ENCODE measurements around the gene IGFN1. TPM values are rescaled to one million over a fixed set of nuclear protein-coding genes. Genes with fewer than 3 reads are reported as not detected.

IGFN1 gene
- total and polyA plus RNA-seq, 2 donors (not counting 3 experiments of a cell fraction or from before 2014, with no cell fraction given): not detected

GRCh38 chr1:201245082-201245481 is 54.5 kb downstream of the IGFN1 start:
- Histone ChIP-seq H3K79me2 (ENCODE audit: control insufficient read depth, insufficient read depth, low read length) (no peaks in the 10 kb centered on the region), H4K20me1 (replicated peaks; ENCODE audit: control insufficient read depth, extremely low read depth, insufficient read depth, low read length) (no peaks in the 10 kb centered on the region), H3K27me3 (ENCODE audit: control insufficient read depth in 2 of 2, insufficient read depth in 2 of 2, low read length in 2 of 2) (peaks cover 12 to 61% of the 10 kb centered on the region in 2 experiments), H3K4me2 (ENCODE audit: insufficient read depth, low read length) (no peak overlapping the region), H3K27ac (ENCODE audit: insufficient read depth, low read depth, low read length) (no peak overlapping the region), H2AFZ (ENCODE audit: low read depth, low read length) (no peak overlapping the region), H3K9me1 (replicated peaks; ENCODE audit: control insufficient read depth, extremely low read depth, insufficient read depth, low read length) (no peaks in the 10 kb centered on the region), H3K9ac (replicated peaks; ENCODE audit: extremely low read depth, insufficient read depth, low read length) (no peak overlapping the region), H3K36me3 (ENCODE audit: control insufficient read depth in 2 of 2, extremely low read depth in 1 of 2, insufficient read depth in 2 of 2, low read length in 2 of 2) (no peaks in the 10 kb centered on the region), H3K4me1 (ENCODE audit: control insufficient read depth, extremely low read depth, insufficient read depth, low read length) (peaks cover 3% of the 10 kb centered on the region), H3K9me3 (replicated peaks; ENCODE audit: control insufficient read depth, insufficient read depth, low read length) (no peaks in the 10 kb centered on the region), H3K4me3 (replicated peaks in 1 of 3; ENCODE audit: insufficient read depth in 1 of 3, low read depth in 1 of 3, low read length in 3 of 3) (no peak overlapping the region)
- no peak for DNase-seq (ENCODE audit: low read depth, low spot score)
- BruUV-seq (replicated peaks): no TSS peak
- TF ChIP-seq, protein P1, sequence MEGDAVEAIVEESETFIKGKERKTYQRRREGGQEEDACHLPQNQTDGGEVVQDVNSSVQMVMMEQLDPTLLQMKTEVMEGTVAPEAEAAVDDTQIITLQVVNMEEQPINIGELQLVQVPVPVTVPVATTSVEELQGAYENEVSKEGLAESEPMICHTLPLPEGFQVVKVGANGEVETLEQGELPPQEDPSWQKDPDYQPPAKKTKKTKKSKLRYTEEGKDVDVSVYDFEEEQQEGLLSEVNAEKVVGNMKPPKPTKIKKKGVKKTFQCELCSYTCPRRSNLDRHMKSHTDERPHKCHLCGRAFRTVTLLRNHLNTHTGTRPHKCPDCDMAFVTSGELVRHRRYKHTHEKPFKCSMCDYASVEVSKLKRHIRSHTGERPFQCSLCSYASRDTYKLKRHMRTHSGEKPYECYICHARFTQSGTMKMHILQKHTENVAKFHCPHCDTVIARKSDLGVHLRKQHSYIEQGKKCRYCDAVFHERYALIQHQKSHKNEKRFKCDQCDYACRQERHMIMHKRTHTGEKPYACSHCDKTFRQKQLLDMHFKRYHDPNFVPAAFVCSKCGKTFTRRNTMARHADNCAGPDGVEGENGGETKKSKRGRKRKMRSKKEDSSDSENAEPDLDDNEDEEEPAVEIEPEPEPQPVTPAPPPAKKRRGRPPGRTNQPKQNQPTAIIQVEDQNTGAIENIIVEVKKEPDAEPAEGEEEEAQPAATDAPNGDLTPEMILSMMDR (IDR thresholded peaks at IDR 0.05; ENCODE audit: extremely low read depth in 1 of 2, insufficient read depth in 1 of 2, low read depth in 1 of 2, low read length in 2 of 2): no peak
- TF ChIP-seq POLR2AphosphoS5 (IDR thresholded peaks at IDR 0.05; ENCODE audit: insufficient read depth, low read depth, low read length) (no peak), FOS (IDR thresholded peaks at IDR 0.05; ENCODE audit: borderline replicate concordance, insufficient read depth, low read length) (no peak), GATA2 (IDR thresholded peaks at IDR 0.05; ENCODE audit: insufficient read depth, insufficient read length, low read depth, low read length) (no peak), EZH2 (IDR thresholded peaks at IDR 0.05; ENCODE audit: borderline replicate concordance, low read depth, low read length, severe bottlenecking) (no peak), POLR2A (IDR thresholded peaks at IDR 0.05; ENCODE audit: low read depth, low read length) (no peak)
- TF ChIP-seq, protein P2, sequence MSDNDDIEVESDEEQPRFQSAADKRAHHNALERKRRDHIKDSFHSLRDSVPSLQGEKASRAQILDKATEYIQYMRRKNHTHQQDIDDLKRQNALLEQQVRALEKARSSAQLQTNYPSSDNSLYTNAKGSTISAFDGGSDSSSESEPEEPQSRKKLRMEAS (IDR thresholded peaks at IDR 0.05; ENCODE audit: insufficient read depth, insufficient read length): no peak
- no peak for FAIRE-seq
- dilution Hi-C loops (cut with MboI; ENCODE audit: extremely low pct_ligation_motif_present, low sequenced_read_pairs): no loop called here
- intact Hi-C loops (cut with micrococcal nuclease): no loop called here
- CTCF ChIA-PET: no interaction called here
- POLR2A ChIA-PET: no interaction called here

Measured in endothelial cell of umbilical vein (primary cell).